GM21381 (cell line): ENCODE results near the gene KMT2E.
"Not testable (repeated sequence)": the region's sequence is repeated elsewhere in the genome, so short reads cannot be mapped to it uniquely, and the experiment has no call there.

ENCODE experiments used
- ATAC-seq: cut with Tn5 transposase; IDR thresholded peaks from one replicate; pipeline ENCODE4 v1.9.1; 2021; ENCODE audit warnings: mild to moderate bottlenecking, moderate library complexity; ENCODE audit not compliant: unreplicated experiment

The KMT2E gene

GRCh38 chr7:105026750-105027149, 12.7 kb downstream of the KMT2E start:
- no peak for ATAC-seq

GRCh38 chr7:105027176-105027853, 13.3 kb downstream of the KMT2E start:
- no peak for ATAC-seq

- no peak for ATAC-seq
Measured at GRCh38 chr7:105028004-105028403, 14.0 kb downstream of the KMT2E start.

- ATAC-seq: not testable (repeated sequence)
Measured at GRCh38 chr7:105028941-105029340, 14.9 kb downstream of the KMT2E start.

GRCh38 chr7:105030447-105030846, 16.4 kb downstream of the KMT2E start:
- ATAC-seq: no peak

- ATAC-seq: no peak
Measured at GRCh38 chr7:105032553-105033214, 18.7 kb downstream of the KMT2E start.

- ATAC-seq: no peak
Measured at GRCh38 chr7:105035349-105035748, 21.3 kb downstream of the KMT2E start.

GRCh38 chr7:105036217-105037168, 22.5 kb downstream of the KMT2E start:
- ATAC-seq: no peak

GRCh38 chr7:105037319-105037718, 23.3 kb downstream of the KMT2E start:
- no peak for ATAC-seq

GRCh38 chr7:105044449-105045070, 30.6 kb downstream of the KMT2E start:
- no peak for ATAC-seq

GRCh38 chr7:105046414-105046813, 32.4 kb downstream of the KMT2E start:
- ATAC-seq: no peak

GRCh38 chr7:105047932-105048331, 33.9 kb downstream of the KMT2E start:
- ATAC-seq: no peak

- no peak for ATAC-seq
Measured at GRCh38 chr7:105050493-105050892, 36.5 kb downstream of the KMT2E start.

- ATAC-seq: not testable (repeated sequence)
Measured at GRCh38 chr7:105050899-105051298, 36.9 kb downstream of the KMT2E start.

GRCh38 chr7:105055084-105055483, 41.1 kb downstream of the KMT2E start:
- no peak for ATAC-seq

- no peak for ATAC-seq
Measured at GRCh38 chr7:105055621-105056020, 41.6 kb downstream of the KMT2E start.

GRCh38 chr7:105057472-105057871, 43.5 kb downstream of the KMT2E start:
- ATAC-seq: no peak

GRCh38 chr7:105060437-105060836, 46.4 kb downstream of the KMT2E start:
- ATAC-seq: no peak

- ATAC-seq: no peak
Measured at GRCh38 chr7:105060923-105061322, 46.9 kb downstream of the KMT2E start.

GRCh38 chr7:105065104-105065503, 51.1 kb downstream of the KMT2E start:
- ATAC-seq: no peak

GRCh38 chr7:105067691-105068090, 53.7 kb downstream of the KMT2E start:
- no peak for ATAC-seq
